Upper lobe of left lung (tissue), 4 donors: ENCODE data around the gene CYSTM1.

Source experiments
- CTCF ChIP-seq, 6 experiments: fragments of 450-650 bp in 4 of 6; fragments of 200-600 bp in 2 of 6; sonication (generic) in 2 of 6; IDR thresholded peaks; one replicate each; pipeline ENCODE4 v1.5.1; 2016 to 2019; ENCODE audit warnings: antibody characterized with exemption in 6 of 6
- POLR2AphosphoS5 ChIP-seq, 2 donors: sonication (generic); formaldehyde crosslinking; IDR thresholded peaks; one replicate each; pipeline ENCODE4 v1.5.1; 2017; ENCODE audit warnings: antibody characterized with exemption in 2 of 2

- no peak for TF ChIP-seq CTCF (IDR thresholded peaks at IDR 0.05)
- no peak for TF ChIP-seq POLR2AphosphoS5 (IDR thresholded peaks at IDR 0.05)
Measured at GRCh38 chr5:140162781-140163180, 12.2 kb upstream of the CYSTM1 start.
